PFSK-1 (cell line): ENCODE measurements around the gene SEPHS2.

ENCODE experiments used
- FOXP2 ChIP-seq: optimal IDR thresholded peaks from 2 replicates; pipeline ENCODE3; 2011; ENCODE audit warnings: borderline replicate concordance, control low read depth, inconsistent platforms; ENCODE audit not compliant: insufficient read depth; ENCODE audit errors: extremely low read length, extremely low read depth
- POLR2AphosphoS5 ChIP-seq: IDR thresholded peaks from 2 replicates; pipeline ENCODE4 v1.6.1; 2012; ENCODE audit warnings: low read depth, mild to moderate bottlenecking, control low read depth, low read length, moderate library complexity
- REST ChIP-seq, 2 experiments: IDR thresholded peaks; 2 replicates each; pipeline versions ENCODE4 v1.6.1 to v1.8.0; 2011 to 2012; ENCODE audit warnings: low read depth in 2 of 2, low read length in 2 of 2, control low read depth in 1 of 2, inconsistent platforms in 1 of 2, mild to moderate bottlenecking in 1 of 2, moderate library complexity in 1 of 2; ENCODE audit not compliant: insufficient read depth in 1 of 2
- SIN3A ChIP-seq: IDR thresholded peaks from 2 replicates; pipeline ENCODE4 v1.6.1; 2012; ENCODE audit warnings: mild to moderate bottlenecking, low read length, moderate library complexity, borderline replicate concordance; ENCODE audit not compliant: insufficient read depth
- TAF1 ChIP-seq: IDR thresholded peaks from 2 replicates; pipeline ENCODE4 v1.6.1; 2012; ENCODE audit warnings: low read length, control low read depth, borderline replicate concordance; ENCODE audit not compliant: insufficient read depth

The SEPHS2 gene

GRCh38 chr16:30399435-30400186 is 46.1 kb downstream of the SEPHS2 start:
- TF ChIP-seq SIN3A (no peak), REST (IDR thresholded peaks at IDR 0.05; ENCODE audit: insufficient read depth in 1 of 2, low read depth in 2 of 2, low read length in 2 of 2) (no peak), POLR2AphosphoS5 (no peak), FOXP2 (no peak), TAF1 (no peak)

- TF ChIP-seq FOXP2 (no peak), SIN3A (no peak), TAF1 (no peak), REST (IDR thresholded peaks at IDR 0.05; ENCODE audit: insufficient read depth in 1 of 2, low read depth in 2 of 2, low read length in 2 of 2) (no peak), POLR2AphosphoS5 (no peak)
These were observed 46.8 kb downstream of the SEPHS2 start for GRCh38 chr16:30398661-30399434.

- TF ChIP-seq SIN3A (no peak), REST (IDR thresholded peaks at IDR 0.05; ENCODE audit: insufficient read depth in 1 of 2, low read depth in 2 of 2, low read length in 2 of 2) (no peak), TAF1 (no peak), POLR2AphosphoS5 (no peak), FOXP2 (no peak)
These were observed 47.7 kb downstream of the SEPHS2 start for GRCh38 chr16:30397776-30398660.

- TF ChIP-seq REST (IDR thresholded peaks at IDR 0.05; ENCODE audit: insufficient read depth in 1 of 2, low read depth in 2 of 2, low read length in 2 of 2), result no peak
- TF ChIP-seq SIN3A, result no peak
- TF ChIP-seq FOXP2, result no peak
- TF ChIP-seq TAF1, result no peak
- TF ChIP-seq POLR2AphosphoS5, result no peak
These were observed 48.6 kb downstream of the SEPHS2 start for GRCh38 chr16:30397056-30397455.
